ENCODE measurements around the gene XCL2. TPM values are rescaled to one million over a fixed set of nuclear protein-coding genes. Genes with fewer than 3 reads are reported as not detected.

The XCL2 gene
- total RNA-seq, 1 experiment from 2014 or later, result not detected

GRCh38 chr1:168529518-168529917 is 14.3 kb downstream of the XCL2 start:
- DNase-seq (ENCODE audit: low read depth, low spot score) (no peak), ATAC-seq (no peak)
- TF ChIP-seq POLR2AphosphoS5 (IDR thresholded peaks at IDR 0.05; ENCODE audit: low read depth, low read length), result no peak
- TF ChIP-seq SIN3A (IDR thresholded peaks at IDR 0.05; ENCODE audit: borderline replicate concordance, insufficient read depth, low read depth, low read length), result no peak
- TF ChIP-seq, protein P1, sequence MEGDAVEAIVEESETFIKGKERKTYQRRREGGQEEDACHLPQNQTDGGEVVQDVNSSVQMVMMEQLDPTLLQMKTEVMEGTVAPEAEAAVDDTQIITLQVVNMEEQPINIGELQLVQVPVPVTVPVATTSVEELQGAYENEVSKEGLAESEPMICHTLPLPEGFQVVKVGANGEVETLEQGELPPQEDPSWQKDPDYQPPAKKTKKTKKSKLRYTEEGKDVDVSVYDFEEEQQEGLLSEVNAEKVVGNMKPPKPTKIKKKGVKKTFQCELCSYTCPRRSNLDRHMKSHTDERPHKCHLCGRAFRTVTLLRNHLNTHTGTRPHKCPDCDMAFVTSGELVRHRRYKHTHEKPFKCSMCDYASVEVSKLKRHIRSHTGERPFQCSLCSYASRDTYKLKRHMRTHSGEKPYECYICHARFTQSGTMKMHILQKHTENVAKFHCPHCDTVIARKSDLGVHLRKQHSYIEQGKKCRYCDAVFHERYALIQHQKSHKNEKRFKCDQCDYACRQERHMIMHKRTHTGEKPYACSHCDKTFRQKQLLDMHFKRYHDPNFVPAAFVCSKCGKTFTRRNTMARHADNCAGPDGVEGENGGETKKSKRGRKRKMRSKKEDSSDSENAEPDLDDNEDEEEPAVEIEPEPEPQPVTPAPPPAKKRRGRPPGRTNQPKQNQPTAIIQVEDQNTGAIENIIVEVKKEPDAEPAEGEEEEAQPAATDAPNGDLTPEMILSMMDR (IDR thresholded peaks at IDR 0.05), result no peak
- no peak for TF ChIP-seq TCF7L2 (IDR thresholded peaks at IDR 0.05; ENCODE audit: low read depth, low read length)
- no peak for TF ChIP-seq REST (IDR thresholded peaks at IDR 0.05; ENCODE audit: insufficient read depth in 1 of 2, low read depth in 2 of 2, low read length in 1 of 2)
- no peaks in the 10 kb centered on the region for H3K4me1 ChIP-seq (ENCODE audit: control insufficient read depth, insufficient read depth, low read length)
- H3K36me3 ChIP-seq (ENCODE audit: control insufficient read depth, insufficient read depth, low read length), result no peaks in the 10 kb centered on the region
- BruUV-seq (replicated peaks), result no TSS peak
- POLR2A ChIA-PET, result no interaction called here
- CTCF ChIA-PET, result no interaction called here
- in situ Hi-C loops (cut with HindIII; ENCODE audit: low pct_unique_long_range_greater_than_20kb, low sequenced_read_pairs), result no loop called here
- intact Hi-C loops (cut with micrococcal nuclease; ENCODE audit: unreplicated experiment), result no loop called here
- H3K27me3 ChIP-seq (ENCODE audit: control insufficient read depth, insufficient read depth, low read length), result no peaks in the 10 kb centered on the region
- no peaks in the 10 kb centered on the region for H3K9me3 ChIP-seq (ENCODE audit: control insufficient read depth, insufficient read depth, low read depth, low read length)
- no peak overlapping the region for H3K4me3 ChIP-seq (ENCODE audit: low read depth in 2 of 2, low read length in 2 of 2)
- no peak overlapping the region for H3K27ac ChIP-seq (ENCODE audit: low read length)

- intact Hi-C loops (cut with micrococcal nuclease; ENCODE audit: unreplicated experiment) (no loop called here), in situ Hi-C loops (cut with HindIII; ENCODE audit: low pct_unique_long_range_greater_than_20kb, low sequenced_read_pairs) (no loop called here)
- Histone ChIP-seq H3K27me3 (ENCODE audit: control insufficient read depth, insufficient read depth, low read length) (peaks cover 4% of the 10 kb centered on the region), H3K4me1 (ENCODE audit: control insufficient read depth, insufficient read depth, low read length) (no peaks in the 10 kb centered on the region), H3K36me3 (ENCODE audit: control insufficient read depth, insufficient read depth, low read length) (no peaks in the 10 kb centered on the region), H3K4me3 (ENCODE audit: low read depth in 2 of 2, low read length in 2 of 2) (no peak overlapping the region), H3K27ac (ENCODE audit: low read length) (no peak overlapping the region), H3K9me3 (ENCODE audit: control insufficient read depth, insufficient read depth, low read depth, low read length) (no peaks in the 10 kb centered on the region)
- TF ChIP-seq, protein P1 (IDR thresholded peaks at IDR 0.05), result no peak
- no peak for TF ChIP-seq TCF7L2 (IDR thresholded peaks at IDR 0.05; ENCODE audit: low read depth, low read length)
- TF ChIP-seq SIN3A (IDR thresholded peaks at IDR 0.05; ENCODE audit: borderline replicate concordance, insufficient read depth, low read depth, low read length), result no peak
- TF ChIP-seq POLR2AphosphoS5 (IDR thresholded peaks at IDR 0.05; ENCODE audit: low read depth, low read length), result no peak
- no peak for TF ChIP-seq REST (IDR thresholded peaks at IDR 0.05; ENCODE audit: insufficient read depth in 1 of 2, low read depth in 2 of 2, low read length in 1 of 2)
- ChIA-PET POLR2A (no interaction called here), CTCF (no interaction called here)
- no peak for ATAC-seq
- BruUV-seq (replicated peaks), result no TSS peak
- no peak for DNase-seq (ENCODE audit: low read depth, low spot score)
Measured at GRCh38 chr1:168521401-168522000, 22.3 kb downstream of the XCL2 start.

Data from Panc1 (cell line).